COLO668 (cell line): ENCODE results near the gene SERPINA7.
"Not testable (repeated sequence)": the region's sequence is repeated elsewhere in the genome, so short reads cannot be mapped to it uniquely, and the experiment has no call there.

ENCODE experiments used
- DNase-seq: peaks from one replicate; lab custom pipeline; 2025; ENCODE audit not compliant: unreplicated experiment; lab: John Stamatoyannopoulos, UW

Gene SERPINA7

GRCh38 chrX:106038625-106039024 is at the start of gene SERPINA7:
TSS of gene SERPINA7 (minus strand) at chrX:106038727. CDS start at chrX:106037058, 1,669 bp downstream.
- DNase-seq, result no peak

GRCh38 chrX:106069048-106069447 is 30.5 kb upstream of the SERPINA7 start:
- no peak for DNase-seq

GRCh38 chrX:106050054-106050453 is 11.5 kb upstream of the SERPINA7 start:
- no peak for DNase-seq

- no peak for DNase-seq
Observed at GRCh38 chrX:106042296-106042695, 3.8 kb upstream of the SERPINA7 start.

GRCh38 chrX:106040861-106041260 is 2.3 kb upstream of the SERPINA7 start:
- no peak for DNase-seq

GRCh38 chrX:106039920-106040319 is 1.4 kb upstream of the SERPINA7 start:
- no peak for DNase-seq

- no peak for DNase-seq
Observed at GRCh38 chrX:106037835-106038473, 573 bp downstream of the SERPINA7 start.

GRCh38 chrX:106036716-106037115 is 1.8 kb downstream of the SERPINA7 start:
- DNase-seq, result no peak

GRCh38 chrX:106035064-106035463 is 3.5 kb downstream of the SERPINA7 start:
- no peak for DNase-seq

GRCh38 chrX:106023947-106024346 is 14.6 kb downstream of the SERPINA7 start:
- no peak for DNase-seq

- DNase-seq, result no peak
Observed at GRCh38 chrX:106022238-106022637, 16.3 kb downstream of the SERPINA7 start.

GRCh38 chrX:106014119-106014775 is 24.3 kb downstream of the SERPINA7 start:
- no peak for DNase-seq

GRCh38 chrX:106009145-106009544 is 29.4 kb downstream of the SERPINA7 start:
- no peak for DNase-seq

- DNase-seq, result no peak
Observed at GRCh38 chrX:106007815-106008214, 30.7 kb downstream of the SERPINA7 start.

- DNase-seq, result no peak
Observed at GRCh38 chrX:106005684-106006083, 32.8 kb downstream of the SERPINA7 start.

GRCh38 chrX:106000609-106001008 is 37.9 kb downstream of the SERPINA7 start:
- DNase-seq, result not testable (repeated sequence)

- DNase-seq, result no peak
Observed at GRCh38 chrX:106000203-106000602, 38.3 kb downstream of the SERPINA7 start.

- no peak for DNase-seq
Observed at GRCh38 chrX:105999294-105999693, 39.2 kb downstream of the SERPINA7 start.

- not testable (repeated sequence) for DNase-seq
Observed at GRCh38 chrX:105988487-105988886, 50.0 kb downstream of the SERPINA7 start.
